Keratinocyte (primary cell): ENCODE results near the gene SPACA7. TPM values are rescaled to one million over a fixed set of nuclear protein-coding genes. Genes with fewer than 3 reads are reported as not detected.

ENCODE experiments used
- DNase-seq: peaks from one replicate; pipeline ENCODE4 v3.0.0-alpha.2; 2011; ENCODE audit warnings: low read depth, missing footprints, low spot score
- FAIRE-seq: peaks from 2 replicates; lab custom pipeline; 2011; peaks lifted over from hg19 to GRCh38; lab: Jason Lieb, UNC
- H2AFZ ChIP-seq: 2 replicates; pipeline ENCODE4 v1.6.0; 2012; ENCODE audit warnings: low read length, control low read depth, inconsistent platforms; ENCODE audit not compliant: control insufficient read depth
- H3K27ac ChIP-seq: 2 replicates; pipeline ENCODE4 v1.5.1; 2011; ENCODE audit warnings: low read length; ENCODE audit not compliant: control insufficient read depth, insufficient read depth
- H3K27me3 ChIP-seq: 3 replicates; pipeline ENCODE4 v1.6.0; 2011; ENCODE audit warnings: low read length; ENCODE audit not compliant: control insufficient read depth, insufficient read depth; ENCODE audit errors: extremely low read depth
- H3K36me3 ChIP-seq, 2 experiments: 2 replicates in 1 of 2; 3 replicates in 1 of 2; pipeline ENCODE4 v1.5.1; 2011; ENCODE audit warnings: low read length in 2 of 2, mild to moderate bottlenecking in 1 of 2; ENCODE audit not compliant: control insufficient read depth in 2 of 2, insufficient read depth in 2 of 2; ENCODE audit errors: extremely low read depth in 1 of 2
- H3K4me1 ChIP-seq: 3 replicates; pipeline ENCODE4 v1.5.1; 2011; ENCODE audit warnings: low read length; ENCODE audit not compliant: control insufficient read depth, insufficient read depth; ENCODE audit errors: extremely low read depth
- H3K4me2 ChIP-seq: 3 replicates; pipeline ENCODE4 v1.6.0; 2011; ENCODE audit warnings: low read depth, low read length; ENCODE audit not compliant: control insufficient read depth, insufficient read depth; ENCODE audit errors: extremely low read depth
- H3K4me3 ChIP-seq, 3 experiments: fragments of 200-600 bp in 1 of 3; sonication (generic) in 1 of 3; 2 replicates in 2 of 3; 3 replicates in 1 of 3; pipeline ENCODE4 v1.5.1; 2011 to 2016; ENCODE audit warnings: low read length in 3 of 3, mild to moderate bottlenecking in 3 of 3, control low read depth in 2 of 3, inconsistent platforms in 1 of 3, low read depth in 1 of 3, mixed read lengths in 1 of 3, mixed run types in 1 of 3, moderate library complexity in 1 of 3; ENCODE audit not compliant: control insufficient read depth in 2 of 3, insufficient read depth in 2 of 3; ENCODE audit errors: extremely low read depth in 1 of 3
- H3K79me2 ChIP-seq: 2 replicates; pipeline ENCODE4 v1.6.0; 2012; ENCODE audit warnings: low read length; ENCODE audit not compliant: control insufficient read depth, insufficient read depth
- H3K9ac ChIP-seq: 3 replicates; pipeline ENCODE4 v1.6.0; 2011; ENCODE audit warnings: low read length; ENCODE audit not compliant: control insufficient read depth, insufficient read depth; ENCODE audit errors: extremely low read depth
- H3K9me1 ChIP-seq: 3 replicates; pipeline ENCODE4 v1.6.0; 2011; ENCODE audit warnings: low read length; ENCODE audit not compliant: control insufficient read depth, insufficient read depth; ENCODE audit errors: extremely low read depth
- H3K9me3 ChIP-seq: 2 replicates; pipeline ENCODE4 v1.5.1; 2012; ENCODE audit warnings: low read depth, low read length; ENCODE audit not compliant: control insufficient read depth
- H4K20me1 ChIP-seq: 3 replicates; pipeline ENCODE4 v1.6.0; 2011; ENCODE audit warnings: low read length; ENCODE audit not compliant: control insufficient read depth, insufficient read depth; ENCODE audit errors: extremely low read depth
- CTCF ChIP-seq, 3 experiments: IDR thresholded peaks in 1 of 3; conservative IDR thresholded peaks in 1 of 3; optimal IDR thresholded peaks in 1 of 3; 2 replicates in 2 of 3; 3 replicates in 1 of 3; pipeline versions ENCODE3 to v1.5.1; 2011; ENCODE audit warnings: low read length in 3 of 3, mild to moderate bottlenecking in 3 of 3, moderate library complexity in 2 of 3, control low read depth in 1 of 3, inconsistent platforms in 1 of 3; ENCODE audit not compliant: insufficient read depth in 2 of 3; ENCODE audit errors: extremely low read depth in 1 of 3
- EZH2 ChIP-seq: IDR thresholded peaks from one replicate; pipeline ENCODE4 v1.6.1; 2012; ENCODE audit warnings: inconsistent platforms, mild to moderate bottlenecking, low read length, moderate library complexity
- dilution Hi-C: fragments of 300-500 bp; cut with MboI; formaldehyde crosslinking; loops from one replicate; pipeline ENCODE4 v1.7.0; 2020; ENCODE audit warnings: low sequenced_read_pairs; ENCODE audit not compliant: extremely low pct_ligation_motif_present
- polyA plus RNA-seq, 5 experiments: library from polyadenylated mRNA; depleted of rRNA in 3 of 5; stranded (reverse) in 3 of 5; stranded (forward) in 1 of 5; unstranded in 1 of 5; fragments of >200 nt; gene quantifications; 1 replicate in 1 of 5; 2 replicates in 3 of 5; 3 replicates in 1 of 5; pipeline versions ENCODE4 v1.2.1 to v1.2.3, GENCODE V29; 2011 to 2012; ENCODE audit warnings: missing spikeins in 2 of 5, low read depth in 1 of 5, low replicate concordance in 1 of 5

SPACA7 gene
- polyA plus RNA-seq, 1 donor (not counting 4 experiments of a cell fraction or from before 2014, with no cell fraction given), result not detected

GRCh38 chr13:112342841-112343361, 33.3 kb upstream of the SPACA7 start:
- Histone ChIP-seq H3K9ac (no peak overlapping the region), H3K36me3 (no peaks in the 10 kb centered on the region), H3K4me3 (no peak overlapping the region), H3K27ac (no peak overlapping the region), H3K9me3 (peaks cover 5% of the 10 kb centered on the region), H3K79me2 (no peaks in the 10 kb centered on the region), H4K20me1 (no peaks in the 10 kb centered on the region), H3K27me3 (no peaks in the 10 kb centered on the region), H3K9me1 (no peaks in the 10 kb centered on the region), H2AFZ (no peak overlapping the region), H3K4me2 (no peak overlapping the region), H3K4me1 (no peaks in the 10 kb centered on the region)
- dilution Hi-C loops, result no loop called here
- DNase-seq (no peak), FAIRE-seq (no peak)
- TF ChIP-seq EZH2 (no peak), CTCF (optimal IDR thresholded peaks at IDR 0.05 in 1 of 3, IDR thresholded peaks at IDR 0.05 in 1 of 3, conservative IDR thresholded peaks at IDR 0.05 in 1 of 3; ENCODE audit: extremely low read depth in 1 of 3, insufficient read depth in 2 of 3, low read length in 3 of 3) (no peak)

- Histone ChIP-seq H3K9ac (no peak overlapping the region), H3K4me2 (no peak overlapping the region), H3K4me1 (no peaks in the 10 kb centered on the region), H3K9me1 (no peaks in the 10 kb centered on the region), H2AFZ (no peak overlapping the region), H3K36me3 (no peaks in the 10 kb centered on the region), H3K27ac (no peak overlapping the region), H4K20me1 (no peaks in the 10 kb centered on the region), H3K79me2 (no peaks in the 10 kb centered on the region), H3K27me3 (no peaks in the 10 kb centered on the region), H3K4me3 (no peak overlapping the region), H3K9me3 (peaks cover 5% of the 10 kb centered on the region)
- DNase-seq (no peak), FAIRE-seq (no peak)
- TF ChIP-seq CTCF (optimal IDR thresholded peaks at IDR 0.05 in 1 of 3, IDR thresholded peaks at IDR 0.05 in 1 of 3, conservative IDR thresholded peaks at IDR 0.05 in 1 of 3; ENCODE audit: extremely low read depth in 1 of 3, insufficient read depth in 2 of 3, low read length in 3 of 3), result no peak
- no peak for TF ChIP-seq EZH2
- dilution Hi-C loops, result no loop called here
Measured at GRCh38 chr13:112343591-112343990, 32.6 kb upstream of the SPACA7 start.
